EL (cell line): ENCODE measurements around the gene YWHAH.

Experiments used
- DNase-seq: peaks from one replicate; pipeline ENCODE4 v3.0.0-alpha.2; 2016

Gene YWHAH

GRCh38 chr22:31943978-31944699, at the start of gene YWHAH:
YWHAH (plus strand) TSS chr22:31944535; CDS start chr22:31944734, 199 bp downstream.
- peak; percentile 93 for DNase-seq

GRCh38 chr22:31895411-31896123, 48.8 kb upstream of the YWHAH start:
- no peak for DNase-seq

GRCh38 chr22:31896472-31896871, 47.9 kb upstream of the YWHAH start:
- no peak for DNase-seq

- peak; percentile 23 for DNase-seq
These were observed 46.2 kb upstream of the YWHAH start for GRCh38 chr22:31897842-31898805.

GRCh38 chr22:31898926-31899325, 45.4 kb upstream of the YWHAH start:
- DNase-seq, result no peak

- no peak for DNase-seq
These were observed 44.7 kb upstream of the YWHAH start for GRCh38 chr22:31899669-31900068.

GRCh38 chr22:31901388-31902137, 42.8 kb upstream of the YWHAH start:
- no peak for DNase-seq

- DNase-seq, result no peak
These were observed 39.7 kb upstream of the YWHAH start for GRCh38 chr22:31904651-31905050.

GRCh38 chr22:31905356-31905755, 39.0 kb upstream of the YWHAH start:
- no peak for DNase-seq

GRCh38 chr22:31906086-31906485, 38.2 kb upstream of the YWHAH start:
- DNase-seq, result no peak

- DNase-seq, result no peak
These were observed 37.8 kb upstream of the YWHAH start for GRCh38 chr22:31906569-31906968.

- no peak for DNase-seq
These were observed 34.4 kb upstream of the YWHAH start for GRCh38 chr22:31909977-31910376.

- DNase-seq, result no peak
These were observed 32.5 kb upstream of the YWHAH start for GRCh38 chr22:31911565-31912406.

- no peak for DNase-seq
These were observed 32.0 kb upstream of the YWHAH start for GRCh38 chr22:31912407-31912743.

- no peak for DNase-seq
These were observed 28.7 kb upstream of the YWHAH start for GRCh38 chr22:31915586-31915985.

- DNase-seq, result no peak
These were observed 27.0 kb upstream of the YWHAH start for GRCh38 chr22:31917227-31917921.

- DNase-seq, result no peak
These were observed 24.6 kb upstream of the YWHAH start for GRCh38 chr22:31919730-31920129.

GRCh38 chr22:31920306-31920705, 24.0 kb upstream of the YWHAH start:
- DNase-seq, result no peak

- no peak for DNase-seq
These were observed 23.2 kb upstream of the YWHAH start for GRCh38 chr22:31921106-31921505.

GRCh38 chr22:31922534-31922933, 21.8 kb upstream of the YWHAH start:
- no peak for DNase-seq

GRCh38 chr22:31923136-31923535, 21.2 kb upstream of the YWHAH start:
- no peak for DNase-seq
